Cardiac muscle cell (in vitro differentiated cells and primary cell): Measurements from ENCODE around the gene LYRM4. TPM values are rescaled to one million over a fixed set of nuclear protein-coding genes. Genes with fewer than 3 reads are reported as not detected.

ENCODE experiments used
- DNase-seq, 2 donors: peaks; one replicate each; pipeline versions ENCODE4 v3.0.0 to v3.0.0-alpha.2; 2010 to 2017; ENCODE audit warnings: low read depth in 1 of 2, low spot score in 1 of 2
- H3K27ac ChIP-seq: fragments of 200-600 bp; sonication (generic); 2 replicates; pipeline ENCODE4 v1.5.1; 2016
- H3K27me3 ChIP-seq: fragments of 200-600 bp; sonication (generic); 2 replicates; pipeline ENCODE4 v1.6.0; 2016; ENCODE audit warnings: control low read depth
- H3K36me3 ChIP-seq: fragments of 200-600 bp; sonication (generic); 2 replicates; pipeline ENCODE4 v1.5.1; 2016; ENCODE audit warnings: control low read depth
- H3K4me1 ChIP-seq: fragments of 200-600 bp; sonication (generic); 2 replicates; pipeline ENCODE4 v1.8.1; 2017; ENCODE audit warnings: low read depth, mild to moderate bottlenecking, mixed run types
- H3K4me3 ChIP-seq: fragments of 200-600 bp; sonication (generic); 2 replicates; pipeline ENCODE4 v1.5.1; 2016; ENCODE audit warnings: mild to moderate bottlenecking
- H3K9me3 ChIP-seq: fragments of 200-600 bp; sonication (generic); 2 replicates; pipeline ENCODE4 v1.5.1; 2017; ENCODE audit warnings: low read depth, mild to moderate bottlenecking, control low read depth
- polyA plus RNA-seq: library from polyadenylated mRNA; unstranded; fragments of >200 nt; fragmentation: Nextera tagmentation; extraction: Ambion mirVana; gene quantifications from 2 replicates; pipeline ENCODE4 v1.2.1, GENCODE V29; 2016
- total RNA-seq: library from RNA; depleted of rRNA; stranded (reverse); fragments of >200 nt; gene quantifications from 2 replicates; pipeline ENCODE4 v1.2.3, GENCODE V29; 2016
- TF ChIP-seq, protein P1 (sequence below): IDR thresholded peaks from 2 replicates; pipeline ENCODE4 v1.5.1; 2012; ENCODE audit warnings: low read depth, mild to moderate bottlenecking, low read length

The LYRM4 gene
- total and polyA plus RNA-seq, 2 experiments from 2014 or later, result 24.2 to 38.3 TPM

DNA sequence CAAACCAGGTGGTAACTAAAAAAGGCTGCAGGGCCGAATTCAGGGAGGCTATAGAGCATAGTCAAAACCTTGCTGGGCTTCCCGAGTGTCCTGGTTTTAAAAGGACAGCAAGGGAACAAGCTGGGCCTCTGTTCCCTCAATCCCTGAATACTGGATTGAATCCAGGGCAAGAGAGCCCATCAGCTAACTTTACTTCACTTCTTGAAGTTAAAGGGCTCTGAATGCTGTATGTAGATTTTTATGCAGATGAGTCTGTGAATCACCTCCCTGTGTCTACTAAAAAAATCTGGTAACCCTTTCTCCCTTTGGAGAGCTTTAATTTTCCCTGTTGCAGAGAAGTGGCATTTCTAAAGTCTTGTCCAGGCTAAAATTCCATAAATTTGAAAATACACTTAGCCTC lies 29.5 kb downstream of the LYRM4 start:
- TF ChIP-seq, protein P1, sequence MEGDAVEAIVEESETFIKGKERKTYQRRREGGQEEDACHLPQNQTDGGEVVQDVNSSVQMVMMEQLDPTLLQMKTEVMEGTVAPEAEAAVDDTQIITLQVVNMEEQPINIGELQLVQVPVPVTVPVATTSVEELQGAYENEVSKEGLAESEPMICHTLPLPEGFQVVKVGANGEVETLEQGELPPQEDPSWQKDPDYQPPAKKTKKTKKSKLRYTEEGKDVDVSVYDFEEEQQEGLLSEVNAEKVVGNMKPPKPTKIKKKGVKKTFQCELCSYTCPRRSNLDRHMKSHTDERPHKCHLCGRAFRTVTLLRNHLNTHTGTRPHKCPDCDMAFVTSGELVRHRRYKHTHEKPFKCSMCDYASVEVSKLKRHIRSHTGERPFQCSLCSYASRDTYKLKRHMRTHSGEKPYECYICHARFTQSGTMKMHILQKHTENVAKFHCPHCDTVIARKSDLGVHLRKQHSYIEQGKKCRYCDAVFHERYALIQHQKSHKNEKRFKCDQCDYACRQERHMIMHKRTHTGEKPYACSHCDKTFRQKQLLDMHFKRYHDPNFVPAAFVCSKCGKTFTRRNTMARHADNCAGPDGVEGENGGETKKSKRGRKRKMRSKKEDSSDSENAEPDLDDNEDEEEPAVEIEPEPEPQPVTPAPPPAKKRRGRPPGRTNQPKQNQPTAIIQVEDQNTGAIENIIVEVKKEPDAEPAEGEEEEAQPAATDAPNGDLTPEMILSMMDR, result no peak
- Histone ChIP-seq H3K4me1 (no peaks in the 10 kb centered on the region), H3K4me3 (no peak overlapping the region), H3K27me3 (no peaks in the 10 kb centered on the region), H3K36me3 (no peaks in the 10 kb centered on the region), H3K9me3 (no peaks in the 10 kb centered on the region), H3K27ac (no peak overlapping the region)
- no peak for DNase-seq

DNA sequence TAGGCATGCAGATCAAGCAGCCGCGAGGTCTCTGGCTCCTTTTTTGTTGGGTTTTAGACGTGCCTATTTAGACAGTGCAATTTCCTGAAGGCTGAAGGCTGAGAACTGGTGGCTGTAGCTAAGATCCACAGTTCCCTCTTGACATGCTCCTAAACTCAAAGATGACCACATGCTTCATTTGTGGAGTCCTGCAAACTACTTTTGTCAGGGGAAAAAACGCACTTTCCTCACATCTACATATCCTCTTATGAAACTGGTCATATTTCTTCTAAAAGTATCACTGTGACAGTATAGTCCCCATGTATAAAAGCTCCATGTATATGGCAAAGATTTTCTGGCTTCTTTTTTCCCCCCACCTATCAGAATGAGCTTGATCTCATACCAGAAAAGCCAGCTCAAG lies 30.7 kb downstream of the LYRM4 start:
- Histone ChIP-seq H3K4me1 (no peaks in the 10 kb centered on the region), H3K27me3 (no peaks in the 10 kb centered on the region), H3K36me3 (no peaks in the 10 kb centered on the region), H3K9me3 (no peaks in the 10 kb centered on the region), H3K4me3 (no peak overlapping the region), H3K27ac (no peak overlapping the region)
- TF ChIP-seq, protein P1, result no peak
- no peak for DNase-seq

DNA sequence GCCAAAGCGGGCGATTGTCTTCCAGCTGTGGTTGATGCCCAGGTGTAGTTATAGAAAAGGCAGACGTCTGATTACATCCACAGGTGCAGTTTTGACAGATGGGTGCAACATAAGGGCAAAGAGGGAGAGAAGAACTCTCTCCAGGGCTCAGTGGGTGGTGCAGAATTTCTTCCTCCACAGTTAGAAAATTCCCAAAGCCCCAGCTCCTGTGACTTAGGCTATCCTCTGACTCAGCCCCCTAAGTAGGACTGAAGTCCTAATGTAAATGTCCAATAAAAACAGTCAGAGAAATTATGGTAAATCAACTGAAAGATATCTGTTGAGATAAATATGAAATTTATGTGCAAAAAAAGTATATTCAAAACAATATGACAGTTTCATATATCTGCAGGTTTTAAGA lies 31.4 kb downstream of the LYRM4 start:
- Histone ChIP-seq H3K36me3 (no peaks in the 10 kb centered on the region), H3K9me3 (no peaks in the 10 kb centered on the region), H3K4me3 (no peak overlapping the region), H3K27me3 (no peaks in the 10 kb centered on the region), H3K27ac (no peak overlapping the region), H3K4me1 (no peaks in the 10 kb centered on the region)
- DNase-seq, result no peak
- TF ChIP-seq, protein P1, result no peak

DNA sequence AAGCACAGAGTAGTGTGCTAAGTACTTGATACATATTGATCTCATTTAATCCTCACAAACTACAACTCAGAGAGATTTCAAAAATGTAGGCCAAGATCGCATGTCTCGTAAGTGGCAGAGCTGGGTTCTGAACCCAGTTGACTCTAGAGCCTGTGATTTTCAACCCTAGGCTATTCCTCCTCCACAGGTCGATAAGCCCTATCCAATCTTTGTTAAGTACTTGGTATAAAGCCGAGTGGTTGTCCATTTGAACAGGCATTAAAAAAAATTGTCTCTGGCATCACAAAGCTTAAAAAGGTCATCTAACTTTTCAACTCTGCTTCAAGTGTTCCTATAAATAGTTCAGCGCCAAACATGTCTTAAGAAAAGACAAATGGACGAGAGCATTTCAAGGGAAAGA lies 37.4 kb downstream of the LYRM4 start:
- H3K27ac ChIP-seq, result peak overlapping the region; percentile 49
- no peaks in the 10 kb centered on the region for H3K9me3 ChIP-seq
- peaks cover 22% of the 10 kb centered on the region for H3K4me1 ChIP-seq
- H3K36me3 ChIP-seq, result no peaks in the 10 kb centered on the region
- TF ChIP-seq, protein P1, result no peak
- no peak overlapping the region for H3K4me3 ChIP-seq
- peak in 1 of 2 donors; percentile 30 for DNase-seq
- H3K27me3 ChIP-seq, result no peaks in the 10 kb centered on the region

DNA sequence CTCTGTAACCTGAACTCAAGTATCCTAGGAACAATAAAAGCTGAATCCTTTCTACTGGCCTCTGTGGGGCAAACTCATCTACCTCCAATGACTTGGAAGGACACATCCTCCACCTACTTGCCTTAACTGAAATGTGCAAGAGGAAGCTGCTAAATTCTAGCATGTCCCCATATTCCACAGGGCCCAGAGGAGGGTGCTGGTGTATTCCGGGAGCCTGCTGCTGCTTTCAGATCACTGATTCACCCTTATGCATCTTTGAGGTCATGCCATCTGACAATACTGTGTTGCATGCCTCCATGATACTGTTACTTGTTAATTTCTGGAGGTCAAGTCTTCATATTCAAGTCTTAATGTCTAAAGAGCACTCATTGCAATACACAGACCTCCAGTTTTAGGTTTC lies 40.3 kb downstream of the LYRM4 start:
- Histone ChIP-seq H3K9me3 (no peaks in the 10 kb centered on the region), H3K36me3 (no peaks in the 10 kb centered on the region), H3K27me3 (no peaks in the 10 kb centered on the region), H3K4me1 (peaks cover 22% of the 10 kb centered on the region), H3K27ac (no peak overlapping the region), H3K4me3 (no peak overlapping the region)
- no peak for DNase-seq
- TF ChIP-seq, protein P1, result no peak

DNA sequence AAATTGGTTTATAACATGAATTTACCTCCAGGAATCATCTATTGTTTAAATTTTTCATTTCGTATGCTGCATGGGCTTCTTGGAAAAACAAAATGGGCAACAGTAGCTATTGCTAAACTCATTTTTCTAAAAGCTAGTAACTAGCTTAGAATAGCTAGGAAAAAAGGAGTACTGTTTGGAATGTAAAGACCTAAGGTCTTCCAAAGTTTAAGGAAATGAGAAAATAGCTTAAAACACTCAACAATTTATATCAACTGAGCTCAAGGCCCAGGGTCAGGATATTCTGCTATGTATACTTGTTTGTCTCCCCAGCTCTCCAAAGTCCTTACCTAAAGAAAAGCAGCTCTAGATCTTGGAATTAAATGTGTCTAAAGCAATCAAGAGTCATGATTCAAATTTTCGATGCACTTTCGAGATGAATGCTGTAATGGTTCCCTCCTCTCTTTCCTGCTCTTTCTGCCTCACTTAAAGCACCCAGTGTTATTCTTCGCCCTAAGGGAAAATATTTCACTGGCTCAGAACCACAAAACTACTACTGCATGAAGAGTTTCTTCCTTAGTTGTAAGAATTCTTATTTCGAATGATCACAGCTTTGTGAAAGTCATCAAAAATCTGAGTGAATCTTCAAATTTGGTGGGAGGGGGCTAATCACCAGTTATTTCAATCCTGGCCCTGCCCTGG lies 41.6 kb downstream of the LYRM4 start:
- Histone ChIP-seq H3K27ac (no peak overlapping the region), H3K4me3 (no peak overlapping the region), H3K9me3 (no peaks in the 10 kb centered on the region), H3K36me3 (no peaks in the 10 kb centered on the region), H3K27me3 (no peaks in the 10 kb centered on the region), H3K4me1 (peaks cover 25% of the 10 kb centered on the region)
- no peak for DNase-seq
- TF ChIP-seq, protein P1, result no peak
